Measurements from ENCODE around the gene DNPH1.

Gene DNPH1

GRCh38 chr6:43176423-43176786 lies 52.9 kb downstream of the DNPH1 start:
- H3K27me3 ChIP-seq (ENCODE audit: insufficient read depth, low read length) = no peaks in the 10 kb centered on the region
- TF ChIP-seq EZH2 (IDR thresholded peaks at IDR 0.05; ENCODE audit: borderline replicate concordance, low read length) (no peak), CTCF (IDR thresholded peaks at IDR 0.05; ENCODE audit: low read length) (no peak)
- no peaks in the 10 kb centered on the region for H3K9me3 ChIP-seq (ENCODE audit: low read length)
- peaks cover 18% of the 10 kb centered on the region for H3K79me2 ChIP-seq (ENCODE audit: insufficient read depth, low read length)
- H2AFZ ChIP-seq (ENCODE audit: low read length) = no peak overlapping the region
- peaks cover 34% of the 10 kb centered on the region for H3K4me1 ChIP-seq (ENCODE audit: insufficient read depth, low read length, severe bottlenecking)
- H3K27ac ChIP-seq (ENCODE audit: low read depth, low read length, poor library complexity, severe bottlenecking) = no peak overlapping the region
- H3K4me3 ChIP-seq (ENCODE audit: low read depth, low read length, poor library complexity, severe bottlenecking) = no peak overlapping the region
- no peak overlapping the region for H3K9ac ChIP-seq (ENCODE audit: low read length)
- H4K20me1 ChIP-seq (ENCODE audit: insufficient read depth, low read length) = no peaks in the 10 kb centered on the region
- H3F3A ChIP-seq (ENCODE audit: insufficient read depth, low read length) = no peaks in the 10 kb centered on the region; the same call in 1 of the 2 replicates
- H3K9me2 ChIP-seq (ENCODE audit: low read depth, low read length) = no peaks in the 10 kb centered on the region
- H3K36me3 ChIP-seq (ENCODE audit: insufficient read depth, low read length) = peaks cover 50% of the 10 kb centered on the region
- no peak overlapping the region for H3K4me2 ChIP-seq (ENCODE audit: low read length)

DNA sequence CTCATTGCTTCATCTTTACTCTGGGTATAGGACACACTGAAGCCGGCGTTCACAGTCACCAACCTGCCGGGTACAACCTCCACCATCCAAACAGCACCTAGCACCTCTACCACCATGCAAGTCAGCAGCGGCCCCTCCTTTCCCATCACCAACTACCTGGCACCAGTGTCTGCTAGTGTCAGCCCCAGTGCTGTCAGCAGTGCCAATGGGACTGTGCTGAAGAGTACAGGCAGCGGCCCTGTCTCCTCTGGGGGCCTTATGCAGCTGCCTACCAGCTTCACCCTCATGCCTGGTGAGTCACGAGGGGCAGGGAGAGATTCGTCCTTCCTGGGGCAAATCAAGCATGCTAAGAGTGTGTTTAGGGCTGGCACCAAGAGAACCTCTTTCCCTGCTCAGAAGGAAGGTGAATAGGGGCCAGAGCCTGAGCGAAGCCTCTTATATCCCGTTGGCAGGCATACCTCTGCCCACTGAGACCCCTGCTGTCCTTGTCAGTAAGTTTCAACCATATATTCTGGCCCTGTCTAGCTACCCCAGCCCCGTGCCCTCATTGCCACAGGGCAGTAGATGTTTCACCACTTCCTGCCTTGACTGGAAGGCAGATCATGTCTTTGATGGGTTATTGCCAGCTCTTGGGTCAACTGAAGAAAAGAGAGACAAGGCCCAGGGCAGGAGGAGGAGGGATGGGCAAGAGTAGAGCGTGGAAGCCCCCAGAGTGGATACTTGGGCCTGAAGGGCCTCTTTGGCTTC lies 53.4 kb downstream of the DNPH1 start:
- peaks cover 29% of the 10 kb centered on the region for H3K4me1 ChIP-seq (ENCODE audit: insufficient read depth, low read length, severe bottlenecking)
- no peaks in the 10 kb centered on the region for H4K20me1 ChIP-seq (ENCODE audit: insufficient read depth, low read length)
- H3K4me3 ChIP-seq (ENCODE audit: low read depth, low read length, poor library complexity, severe bottlenecking) = no peak overlapping the region
- no peaks in the 10 kb centered on the region for H3K27me3 ChIP-seq (ENCODE audit: insufficient read depth, low read length)
- no peaks in the 10 kb centered on the region for H3K9me3 ChIP-seq (ENCODE audit: low read length)
- no peak overlapping the region for H3K4me2 ChIP-seq (ENCODE audit: low read length)
- no peaks in the 10 kb centered on the region; the same call in 1 of the 2 replicates for H3F3A ChIP-seq (ENCODE audit: insufficient read depth, low read length)
- no peak overlapping the region for H2AFZ ChIP-seq (ENCODE audit: low read length)
- peaks cover 18% of the 10 kb centered on the region for H3K79me2 ChIP-seq (ENCODE audit: insufficient read depth, low read length)
- no peak for TF ChIP-seq EZH2 (IDR thresholded peaks at IDR 0.05; ENCODE audit: borderline replicate concordance, low read length)
- TF ChIP-seq CTCF (IDR thresholded peaks at IDR 0.05; ENCODE audit: low read length) = no peak
- no peak overlapping the region for H3K27ac ChIP-seq (ENCODE audit: low read depth, low read length, poor library complexity, severe bottlenecking)
- peaks cover 48% of the 10 kb centered on the region for H3K36me3 ChIP-seq (ENCODE audit: insufficient read depth, low read length)
- no peak overlapping the region for H3K9ac ChIP-seq (ENCODE audit: low read length)
- no peaks in the 10 kb centered on the region for H3K9me2 ChIP-seq (ENCODE audit: low read depth, low read length)

All from OCI-LY1 (cell line).